GM04504 (cell line): ENCODE results near the gene SPDYE2.
"Not testable (repeated sequence)": the region's sequence is repeated elsewhere in the genome, so short reads cannot be mapped to it uniquely, and the experiment has no call there.

ENCODE experiments used
- DNase-seq: peaks from one replicate; pipeline ENCODE4 v3.0.0-alpha.2; 2012; ENCODE audit warnings: low read depth

SPDYE2 gene

GRCh38 chr7:102604431-102605145 lies 53.6 kb downstream of the SPDYE2 start:
- not testable (repeated sequence) for DNase-seq

- DNase-seq: not testable (repeated sequence)
Measured at GRCh38 chr7:102606848-102607247, 55.8 kb downstream of the SPDYE2 start.

GRCh38 chr7:102609734-102610133 lies 58.7 kb downstream of the SPDYE2 start:
- not testable (repeated sequence) for DNase-seq

- DNase-seq: not testable (repeated sequence)
Measured at GRCh38 chr7:102610441-102610840, 59.4 kb downstream of the SPDYE2 start.

- not testable (repeated sequence) for DNase-seq
Measured at GRCh38 chr7:102611013-102611674, 60.1 kb downstream of the SPDYE2 start.

- DNase-seq: not testable (repeated sequence)
Measured at GRCh38 chr7:102611675-102612325, 60.8 kb downstream of the SPDYE2 start.
